Limb (tissue), 2 donors: ENCODE measurements around the gene BMPR1B.
A peak's percentile ranks its signal among the peaks of the same experiment; 100 is the strongest.

Source experiments
- DNase-seq, 2 donors: peaks; one replicate each; pipeline ENCODE4 v3.0.0-alpha.2; 2016; ENCODE audit errors: extremely low spot score in 2 of 2

Gene BMPR1B

DNA sequence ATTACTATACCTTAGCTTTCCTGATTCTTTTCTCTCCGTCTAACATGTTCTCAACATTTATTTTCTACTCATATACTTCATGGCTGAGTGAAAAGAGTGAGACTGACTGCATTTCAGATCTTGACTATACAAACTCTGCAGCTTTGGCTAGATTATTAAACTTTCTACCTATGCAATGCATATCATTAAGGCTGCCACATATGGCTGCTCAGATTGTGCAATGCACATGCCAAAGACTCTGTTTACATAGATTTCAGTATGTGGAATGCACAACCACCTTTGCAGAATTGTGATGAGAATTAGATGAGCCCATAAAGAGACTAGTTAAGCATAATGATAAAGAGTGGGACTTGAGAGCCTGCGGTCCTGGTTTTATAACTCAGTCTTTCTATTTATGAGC is 196.5 kb downstream of the BMPR1B start:
- DNase-seq = no peak

DNA sequence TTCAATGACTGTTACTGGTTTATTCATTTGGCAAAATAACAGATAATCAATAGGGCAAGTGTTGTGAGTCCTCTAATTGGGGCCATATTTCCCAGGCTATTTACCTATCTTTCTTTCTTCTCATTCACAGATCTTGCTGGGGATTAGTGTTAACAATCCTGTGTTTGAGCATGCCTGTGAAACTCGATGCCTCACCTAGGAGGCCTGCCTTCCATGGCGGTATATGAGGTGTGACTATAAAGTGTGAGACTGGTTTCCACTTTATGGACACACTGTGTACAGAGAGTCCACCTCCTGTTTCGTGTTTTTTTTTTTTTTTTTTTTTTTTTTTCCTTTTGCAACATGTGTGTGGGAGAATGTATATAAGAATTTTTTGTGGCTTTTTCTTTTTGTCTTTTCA is 199.3 kb downstream of the BMPR1B start:
- DNase-seq = no peak

DNA sequence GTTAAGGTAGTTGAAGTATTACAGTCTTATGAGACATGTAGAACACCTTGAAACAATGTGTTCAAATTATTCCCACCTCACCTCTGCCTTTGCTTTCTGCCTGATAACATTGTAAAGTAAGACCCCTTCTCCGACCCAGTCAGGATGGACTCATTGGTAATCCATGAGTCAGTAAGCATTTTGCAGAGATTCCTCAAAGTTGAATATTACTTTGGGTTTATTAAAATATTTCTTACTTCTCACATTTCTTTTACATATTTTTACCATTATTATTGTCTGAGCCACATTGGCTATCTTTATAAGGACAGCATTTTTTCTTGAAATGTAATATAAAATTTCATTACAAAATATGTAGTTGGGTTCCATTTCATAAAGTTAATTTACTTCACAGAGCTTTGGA is 201.6 kb downstream of the BMPR1B start:
- DNase-seq = no peak

DNA sequence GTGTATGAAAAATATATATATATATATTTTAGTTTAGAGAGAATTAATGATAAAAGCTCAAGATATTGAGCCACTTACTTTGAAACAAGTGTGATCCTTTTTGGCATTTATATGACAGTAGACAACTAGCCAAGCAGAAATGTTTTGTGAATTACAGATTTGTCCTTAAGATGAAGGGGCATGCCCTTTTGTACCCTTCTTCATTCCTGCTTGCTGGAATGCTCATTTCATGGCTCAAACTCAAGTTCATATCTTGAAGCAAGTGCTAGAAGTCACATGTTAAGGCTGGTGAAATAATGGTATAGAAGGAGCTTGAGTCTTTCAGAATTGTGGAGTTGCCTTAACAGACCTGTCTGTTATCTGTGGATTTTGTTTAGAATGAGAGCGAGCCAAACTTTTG is 203.0 kb downstream of the BMPR1B start:
- DNase-seq = no peak

DNA sequence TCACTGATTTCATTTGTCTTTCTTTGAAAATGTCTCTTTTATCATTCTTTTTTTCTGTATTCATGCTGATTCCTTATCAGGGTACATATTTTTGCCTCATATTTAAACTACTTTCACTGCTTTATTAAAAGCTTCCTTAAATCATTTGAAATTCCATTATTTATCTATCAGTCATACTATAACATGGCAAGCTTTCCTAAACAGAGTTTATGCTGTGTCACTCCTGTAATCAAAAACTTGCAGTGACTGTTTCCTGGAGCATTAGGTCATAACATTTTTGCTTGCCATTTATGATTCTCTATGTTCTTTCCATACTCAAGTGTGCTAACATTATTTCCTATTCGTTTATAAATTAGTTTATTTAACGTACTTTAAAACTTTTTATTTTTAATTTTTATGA is 203.7 kb downstream of the BMPR1B start:
- DNase-seq = no peak

DNA sequence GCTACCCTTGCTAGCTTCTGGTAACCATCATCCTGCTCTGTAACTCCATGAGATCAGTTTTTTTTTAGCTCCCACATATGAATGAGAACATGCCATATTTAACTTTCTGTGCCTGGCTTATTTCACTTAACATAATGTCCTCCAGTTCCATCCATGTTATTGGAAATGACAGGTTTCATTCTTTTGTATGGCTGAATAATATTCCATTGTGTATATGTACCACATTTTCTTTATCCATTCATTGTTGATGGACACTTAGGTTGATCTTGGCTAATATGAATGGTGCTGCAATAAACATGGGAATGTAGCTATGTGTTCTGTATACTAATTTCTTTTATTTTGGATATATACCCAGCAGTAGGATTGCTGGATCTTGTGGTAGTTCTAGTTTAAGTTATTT is 204.7 kb downstream of the BMPR1B start:
- no peak for DNase-seq

DNA sequence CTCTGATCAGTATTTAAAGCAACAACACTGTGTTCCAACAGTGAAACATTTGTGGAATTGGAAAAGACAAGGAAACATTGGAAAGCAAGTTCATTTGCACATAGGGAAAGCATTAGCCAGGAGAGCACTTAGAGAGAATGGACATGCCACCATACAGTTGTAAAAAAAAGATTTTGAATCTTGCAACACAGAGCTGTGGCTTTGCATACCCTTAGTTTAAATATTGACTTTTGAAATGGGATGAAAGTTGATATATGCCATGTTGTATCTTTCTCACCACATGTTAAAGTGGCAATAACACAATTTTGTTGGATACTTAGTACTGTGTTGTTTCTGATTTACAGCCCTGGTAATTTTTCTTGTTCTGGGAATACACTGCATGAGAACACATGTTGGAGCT is 208.1 kb downstream of the BMPR1B start:
- no peak for DNase-seq

DNA sequence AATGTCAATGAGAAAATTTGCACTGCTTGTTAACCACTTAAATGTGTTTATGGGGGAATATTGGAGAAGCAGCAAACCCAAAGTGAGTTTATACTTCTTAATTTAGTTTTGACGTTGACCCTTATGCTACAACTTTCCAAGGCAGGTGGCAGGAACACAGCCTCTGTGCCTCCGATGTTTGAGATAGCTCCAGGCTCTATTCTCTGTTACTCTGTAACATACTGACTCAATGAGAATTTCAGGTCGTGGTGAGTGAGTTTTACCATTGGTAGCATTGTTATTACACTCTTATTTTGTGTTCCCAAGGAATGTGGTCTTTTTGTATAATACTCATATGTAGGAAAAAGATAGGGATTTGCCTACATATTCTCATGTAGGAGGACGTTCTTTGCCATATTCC is 210.7 kb downstream of the BMPR1B start:
- DNase-seq = no peak

DNA sequence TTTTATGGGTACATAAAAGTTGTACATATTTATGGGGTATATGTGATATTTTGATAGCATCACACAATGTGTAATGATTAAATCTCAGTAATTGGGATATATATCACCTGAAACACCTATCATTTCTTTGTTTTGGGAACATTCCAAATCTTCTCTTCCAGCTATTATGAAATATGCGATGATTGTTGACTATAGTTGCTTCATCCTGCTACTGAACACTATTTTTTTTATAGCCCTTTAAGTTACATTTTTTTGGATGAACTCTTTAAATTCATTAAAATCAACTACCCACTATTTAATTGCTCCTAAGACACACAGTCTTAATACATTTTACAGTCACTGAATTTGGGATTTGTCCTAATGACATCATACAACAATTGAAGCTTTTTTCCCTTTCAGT is 212.9 kb downstream of the BMPR1B start:
- DNase-seq = no peak

DNA sequence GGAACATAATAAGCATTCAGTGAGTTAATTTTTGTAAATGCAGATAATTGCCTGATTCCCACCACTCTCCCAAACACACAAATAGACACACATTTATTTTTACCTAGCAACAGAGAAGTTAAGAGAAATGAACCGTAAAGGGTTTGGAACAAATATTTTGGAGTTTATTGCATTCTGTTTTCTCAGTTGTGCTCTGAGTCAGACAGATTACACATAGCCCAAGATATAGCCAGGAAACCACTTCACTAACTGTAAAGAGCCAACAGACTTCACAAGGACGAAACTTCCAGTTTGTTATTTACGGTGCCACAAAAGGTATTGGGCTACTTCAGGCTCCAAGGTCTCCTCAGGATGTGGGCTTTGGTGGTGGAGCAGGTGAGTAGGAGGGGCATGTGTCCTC is 217.0 kb downstream of the BMPR1B start:
- no peak for DNase-seq

DNA sequence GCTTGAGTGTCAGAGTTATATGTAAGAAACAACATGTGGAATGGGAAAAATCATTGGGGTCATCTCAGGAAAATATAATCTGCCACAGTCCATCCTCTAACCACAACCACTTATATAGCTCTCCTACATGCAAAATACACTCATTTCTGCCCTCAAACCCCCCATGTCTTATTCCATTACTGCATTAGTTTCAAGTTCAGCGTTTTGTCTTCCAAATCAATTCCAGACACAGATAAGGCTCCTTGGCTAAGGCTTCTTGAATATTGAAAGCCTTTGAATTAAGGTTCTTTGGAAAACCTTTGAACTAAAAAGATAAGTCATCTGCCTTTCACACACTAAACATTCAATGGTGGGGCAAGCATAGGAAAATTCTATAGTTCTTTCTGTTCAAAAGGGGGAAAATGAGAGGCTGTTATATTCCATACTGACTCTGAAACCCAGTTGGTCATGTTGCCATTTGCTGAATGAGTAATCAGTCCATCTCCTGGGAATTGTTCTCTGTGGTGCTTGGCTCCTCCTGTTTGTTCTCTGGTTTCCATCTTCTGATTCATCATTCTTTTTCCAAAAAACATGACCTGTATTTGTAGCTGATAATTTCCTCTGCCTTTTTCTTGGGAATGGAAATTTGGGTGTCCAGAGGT is 218.7 kb downstream of the BMPR1B start:
- no peak for DNase-seq

DNA sequence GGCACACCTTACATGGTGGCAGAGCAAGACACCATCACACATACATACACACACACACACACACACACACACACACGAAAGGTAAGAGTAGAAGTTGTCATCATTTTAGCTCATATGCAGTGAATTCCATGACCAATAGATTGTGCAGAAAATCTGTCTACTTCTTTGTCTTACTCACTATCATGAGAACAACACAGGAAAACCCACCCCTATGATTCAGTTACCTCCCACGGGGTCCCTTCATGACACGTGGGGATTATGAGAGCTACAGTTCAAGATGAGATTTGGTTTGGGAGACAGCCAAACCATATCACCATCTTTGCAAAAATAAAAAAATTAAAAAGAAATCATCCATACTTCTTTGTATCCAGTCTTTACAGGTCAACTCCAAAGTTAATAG is 221.1 kb downstream of the BMPR1B start:
- DNase-seq = no peak

DNA sequence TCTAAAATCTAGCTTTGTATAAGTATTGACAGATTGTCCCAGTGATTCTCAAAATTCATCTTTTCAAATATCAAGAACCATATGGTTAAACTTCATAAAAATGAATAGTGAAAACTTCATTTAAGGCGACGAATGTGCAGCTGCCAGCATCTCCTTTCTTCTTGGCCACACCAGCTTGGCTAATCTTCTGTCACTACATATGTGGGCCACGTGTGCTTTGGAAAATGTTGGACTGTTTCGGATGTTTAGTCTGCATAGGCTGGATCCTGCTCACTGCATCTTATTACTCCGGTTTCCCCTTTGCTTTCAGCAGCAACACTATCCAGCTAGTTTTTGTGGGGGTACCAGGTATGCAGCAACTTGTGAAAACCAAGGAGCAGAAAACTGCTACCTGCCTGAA is 221.9 kb downstream of the BMPR1B start:
- DNase-seq = peak in 1 of 2 donors; percentile 48

DNA sequence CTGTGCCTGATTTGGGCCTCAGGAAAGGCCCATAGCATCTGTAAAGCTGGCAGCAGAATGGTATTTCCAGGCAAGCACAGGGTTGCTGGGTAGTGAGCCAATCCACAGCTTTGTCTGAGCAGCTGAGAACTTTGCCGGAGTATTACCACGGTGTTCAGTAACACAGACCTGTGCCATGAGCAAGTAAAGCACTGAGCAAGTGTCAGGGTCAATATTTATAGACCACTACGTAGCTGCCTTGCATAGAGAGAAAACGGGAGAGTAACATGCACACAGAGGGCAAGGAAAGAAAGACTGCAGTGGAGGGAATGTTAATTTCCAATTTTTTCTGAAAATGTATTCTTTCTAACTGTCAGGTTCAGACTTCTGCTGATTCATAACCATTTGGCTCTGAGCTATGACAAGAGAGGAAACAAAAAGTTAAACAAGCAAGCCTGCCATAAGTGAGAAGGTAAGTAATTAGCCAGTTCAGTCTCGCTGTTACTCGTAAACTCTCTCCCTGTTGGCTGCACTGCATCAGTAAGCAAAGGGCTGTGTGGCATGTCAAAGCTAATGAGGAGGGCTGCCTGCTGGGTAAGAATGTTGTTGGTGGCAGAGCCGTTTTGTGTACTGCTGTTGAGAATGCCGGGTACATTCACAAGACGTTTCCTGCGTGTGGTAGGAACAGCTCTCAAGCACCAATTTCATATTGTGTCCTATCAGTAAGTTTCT is 238.1 kb downstream of the BMPR1B start:
- peak; percentile 58 to 67 for DNase-seq

DNA sequence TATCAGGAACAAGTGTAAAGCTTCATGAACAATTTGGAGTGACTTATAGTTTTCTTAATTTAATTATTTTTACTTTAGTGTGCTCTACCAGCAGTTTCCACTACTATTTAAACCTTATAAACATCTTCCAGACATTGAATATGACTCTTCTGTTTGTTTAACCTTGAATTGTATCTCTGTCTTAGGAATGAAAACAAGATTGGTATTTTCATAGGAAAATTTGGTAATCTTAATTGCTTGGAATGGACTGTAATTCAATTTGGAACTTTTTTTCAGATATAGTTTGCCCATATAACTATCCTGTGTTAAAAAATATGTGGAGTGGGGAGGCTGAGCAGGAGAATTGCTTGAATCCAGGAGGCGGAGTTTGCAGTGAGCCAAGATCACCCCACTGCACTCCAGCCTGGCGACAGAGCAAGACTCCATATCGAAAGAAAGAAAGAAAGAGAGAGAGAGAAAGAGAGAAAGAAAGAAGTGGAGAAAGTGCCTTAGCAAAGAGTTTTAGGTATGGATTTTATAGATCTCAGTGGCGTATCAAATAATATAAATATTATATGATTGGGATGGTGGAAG is 242.4 kb downstream of the BMPR1B start:
- DNase-seq = no peak

DNA sequence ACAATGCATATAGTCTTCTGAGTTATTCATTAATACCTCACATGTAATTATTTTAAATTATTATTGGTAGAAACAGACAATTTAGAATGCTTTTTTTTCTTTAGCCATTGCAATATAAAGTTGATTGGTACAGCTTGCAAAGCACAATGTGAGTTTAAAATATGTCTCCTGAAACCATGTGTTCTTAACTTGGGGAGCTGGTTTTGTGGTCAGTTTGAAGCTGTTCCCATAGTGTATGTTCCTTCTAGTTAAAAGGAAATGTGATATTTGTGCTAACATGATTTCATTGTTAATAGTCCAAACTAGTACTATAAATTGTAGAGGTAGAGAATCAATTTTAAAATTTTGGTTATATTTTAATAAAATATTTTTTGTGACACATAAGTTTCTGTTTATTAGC is 247.2 kb downstream of the BMPR1B start:
- no peak for DNase-seq

DNA sequence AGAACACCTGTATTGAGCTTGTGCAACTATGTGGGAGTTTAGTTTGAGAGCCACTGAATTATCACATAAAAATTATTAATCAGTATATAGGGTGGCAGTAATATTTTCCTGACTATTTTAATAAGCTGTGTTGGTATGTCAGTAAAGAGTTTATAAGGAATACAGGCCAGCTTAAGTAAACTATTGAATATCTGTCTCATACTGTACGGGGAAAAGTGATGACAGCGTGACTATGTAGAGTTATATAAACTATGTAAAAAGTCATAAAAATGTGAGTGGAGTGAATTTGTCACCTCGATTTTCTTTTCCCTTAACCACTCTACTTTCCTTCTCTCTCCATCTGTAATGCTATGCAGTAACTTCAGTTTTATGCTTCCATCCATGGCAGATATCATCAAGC is 250.2 kb downstream of the BMPR1B start:
- no peak for DNase-seq

DNA sequence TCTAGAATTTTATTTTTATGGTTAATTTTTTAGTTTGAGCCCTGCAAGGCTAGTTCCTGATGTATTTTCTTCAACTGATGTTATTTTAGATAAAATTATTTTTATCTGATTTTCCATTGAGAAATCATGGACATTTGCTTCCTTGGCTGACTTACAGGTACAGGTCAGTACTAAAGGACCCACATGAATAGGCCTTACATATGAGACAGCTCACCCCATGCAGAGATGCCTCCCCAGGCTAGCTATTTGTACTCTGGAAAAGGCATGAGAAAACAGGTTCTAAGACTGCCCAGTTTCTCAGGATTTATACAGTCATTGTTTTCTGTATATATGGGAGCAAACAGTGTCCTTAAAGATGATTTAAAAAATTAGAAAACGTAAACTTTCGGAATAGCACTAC is 255.5 kb downstream of the BMPR1B start:
- no peak for DNase-seq

DNA sequence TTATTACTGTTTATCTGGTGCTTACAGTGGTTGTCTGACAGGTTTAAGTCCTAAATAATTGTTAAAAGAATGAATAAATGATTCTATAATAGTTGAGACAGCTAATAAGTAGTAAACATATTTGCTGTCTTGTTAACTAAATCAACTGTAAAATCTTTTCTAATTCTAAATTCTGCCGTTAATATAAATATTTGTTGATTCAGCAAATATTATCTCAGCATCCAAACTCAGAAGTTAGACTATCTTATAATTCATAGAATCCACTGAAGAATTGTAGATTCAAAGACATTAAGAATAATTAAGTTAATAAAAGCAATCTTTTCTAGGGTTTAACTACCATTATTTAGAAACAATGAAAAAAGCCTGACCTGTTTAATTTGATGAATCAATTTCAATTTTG is 256.3 kb downstream of the BMPR1B start:
- no peak for DNase-seq

DNA sequence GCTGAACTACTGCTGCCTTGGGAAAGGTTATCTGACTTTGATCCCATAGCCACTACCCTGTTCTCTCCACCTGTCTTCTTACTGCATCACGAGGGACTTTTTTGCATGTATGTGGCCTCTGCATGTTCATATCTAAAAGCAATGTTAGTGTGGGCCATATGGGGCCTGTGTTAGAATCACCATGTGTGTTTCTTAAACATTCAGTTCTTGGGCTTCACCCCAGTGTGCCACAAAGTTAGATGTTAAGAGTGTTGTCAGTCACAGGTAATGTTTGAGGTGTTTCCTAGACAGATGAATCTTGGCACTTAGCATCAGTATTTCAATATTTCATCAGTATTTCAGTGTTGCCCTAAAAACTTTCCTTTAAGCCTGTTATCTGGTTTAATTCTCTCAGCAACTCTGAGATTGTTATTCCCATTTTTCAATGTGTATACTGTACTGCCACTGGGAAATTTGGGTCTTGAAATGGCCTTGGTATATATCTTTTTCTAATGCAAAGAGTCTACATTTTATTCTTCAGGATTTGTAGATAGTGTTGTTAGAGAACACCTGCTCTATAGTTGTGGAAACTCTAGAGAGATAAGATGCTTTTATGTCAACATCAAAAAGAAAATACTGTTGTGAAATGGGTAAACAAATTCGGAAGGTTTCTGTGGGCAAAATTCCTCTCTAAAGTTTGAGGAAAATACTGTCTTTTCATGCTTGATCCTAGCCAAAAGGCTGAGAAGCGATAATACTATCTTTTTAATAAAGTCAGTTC is 259.7 kb downstream of the BMPR1B start:
- no peak for DNase-seq

DNA sequence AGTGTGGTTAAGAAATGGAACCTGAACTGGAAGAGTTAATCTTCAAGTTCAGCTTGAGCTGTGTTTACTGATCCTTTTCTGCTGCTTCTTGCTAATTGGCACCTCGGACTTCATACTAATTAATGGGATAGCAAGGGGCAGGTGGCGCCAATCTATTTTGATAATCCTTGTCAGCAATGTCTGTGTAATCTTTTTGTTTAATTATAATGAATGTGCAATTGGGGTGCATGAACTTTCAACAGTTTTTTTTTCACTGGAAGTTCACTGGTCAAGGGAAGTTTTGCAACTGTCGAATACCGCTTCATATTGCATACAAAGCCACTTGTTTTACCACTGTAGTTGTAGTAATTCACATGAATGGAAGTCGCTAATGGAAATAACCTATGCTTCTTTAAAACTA is 261.0 kb downstream of the BMPR1B start:
- no peak for DNase-seq

DNA sequence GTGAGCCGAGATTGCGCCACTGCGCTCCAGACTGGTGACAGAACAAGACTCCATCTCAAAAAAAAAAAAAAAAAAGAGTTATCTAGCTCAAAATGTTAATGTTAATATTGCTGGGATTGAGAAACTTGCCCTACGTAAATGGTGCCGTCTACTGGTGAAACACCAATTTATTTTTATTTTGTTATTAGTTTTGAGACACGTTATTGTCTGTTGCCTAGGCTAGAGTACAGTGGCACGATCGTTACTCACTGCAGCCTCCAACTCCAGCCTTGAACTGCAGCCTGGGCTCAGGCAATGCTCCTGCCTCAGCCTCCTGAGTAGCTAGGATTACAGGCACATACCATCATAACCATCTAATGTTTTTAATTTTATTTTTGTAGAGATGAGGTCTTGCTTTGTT is 262.8 kb downstream of the BMPR1B start:
- no peak for DNase-seq
